ENCODE measurements around the gene OCRL.
"Not testable (repeated sequence)": the region's sequence is repeated elsewhere in the genome, so short reads cannot be mapped to it uniquely, and the experiment has no call there.

The OCRL gene

GRCh38 chrX:129530410-129530809, 9.6 kb upstream of the OCRL start:
- DNase-seq = no peak
- intact Hi-C loops (cut with DNase I) = no loop called here

GRCh38 chrX:129531132-129531531, 8.9 kb upstream of the OCRL start:
- intact Hi-C loops (cut with DNase I) = no loop called here

DNA sequence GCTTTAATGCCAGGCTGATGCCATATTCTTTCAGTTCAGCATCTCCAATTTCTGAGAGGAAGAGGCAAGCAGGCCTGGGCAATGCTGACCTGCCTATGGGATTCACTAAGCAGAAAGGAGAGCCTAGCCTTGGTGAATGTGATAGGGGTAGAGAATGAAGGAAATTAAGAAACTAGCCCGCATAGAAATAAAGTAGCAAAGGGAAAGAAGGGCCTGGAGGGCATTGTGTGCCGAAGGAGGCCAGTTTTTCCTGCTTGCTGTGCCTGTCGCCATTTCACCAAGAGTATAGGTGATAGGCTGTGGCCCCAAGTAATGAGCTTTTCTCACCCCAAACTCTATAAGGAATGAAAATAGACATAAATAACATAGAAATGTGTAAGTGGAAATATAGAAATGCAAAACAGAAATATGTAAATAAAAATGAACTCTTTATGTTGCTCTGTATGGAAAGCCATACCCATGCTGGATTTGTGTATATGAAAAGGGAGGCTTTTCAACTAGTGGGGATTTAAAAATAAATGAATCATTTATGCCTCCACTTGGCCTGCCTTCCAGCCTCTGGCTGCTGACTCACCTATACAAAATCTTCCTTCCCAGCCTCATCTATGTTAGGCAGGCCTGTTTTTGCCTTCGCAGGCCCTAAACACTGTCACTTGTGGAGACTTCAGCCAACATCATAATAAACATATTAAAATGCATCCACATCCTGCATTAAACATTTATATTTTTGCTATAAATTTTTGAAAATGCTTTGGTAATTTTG, 5.1 kb upstream of the OCRL start:
- no peak for DNase-seq
- intact Hi-C loops (cut with DNase I) = no loop called here

More at GRCh38 chrX:129531132-129531531, 8.9 kb upstream of the OCRL start:
- no peak for DNase-seq

DNA sequence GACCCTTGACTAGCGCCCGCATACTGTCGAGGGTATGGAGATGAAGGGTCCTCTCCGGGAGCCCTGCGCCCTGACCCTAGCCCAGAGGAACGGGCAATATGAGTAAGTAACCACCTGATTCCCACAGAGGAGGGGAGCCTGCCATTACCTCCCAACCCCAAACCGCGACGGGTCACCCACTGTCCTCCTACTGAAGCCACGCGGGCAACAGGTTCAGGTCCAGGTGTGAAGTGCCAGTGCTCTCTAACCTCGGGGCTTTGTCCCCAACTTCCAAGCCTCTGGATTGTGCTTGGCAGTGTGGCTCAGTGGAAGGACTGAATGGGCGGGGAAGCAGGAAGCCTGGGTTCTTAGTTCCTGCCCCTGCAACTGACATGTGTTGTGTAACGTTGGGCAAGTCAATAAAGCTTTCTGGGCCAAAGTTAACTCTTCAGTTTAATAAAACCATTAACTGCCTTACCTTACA, 694 bp downstream of the OCRL start:
- intact Hi-C loops (cut with DNase I) = no loop called here
- peak in 16 of 42 donors; percentile 2 to 42 (median 14) for DNase-seq

DNA sequence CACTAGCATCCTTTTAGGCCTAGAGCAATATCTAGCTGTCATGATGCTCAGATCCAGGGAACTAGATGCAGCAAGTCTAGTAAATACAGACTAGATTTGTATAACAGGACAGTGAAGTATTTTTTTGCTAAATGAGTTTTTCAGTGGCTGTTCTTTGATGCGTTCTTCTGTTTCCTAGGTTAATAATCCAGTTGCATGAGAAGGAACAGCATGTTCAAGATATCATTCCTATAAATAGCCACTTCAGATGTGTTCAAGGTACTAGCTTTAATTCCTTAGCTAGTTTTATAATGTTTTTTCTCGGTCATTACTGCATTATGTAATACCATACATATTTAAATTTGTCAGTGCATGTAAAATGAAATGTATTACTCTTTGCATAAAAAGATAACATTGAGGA, 4.7 kb downstream of the OCRL start:
- DNase-seq = no peak
- intact Hi-C loops (cut with DNase I) = no loop called here

DNA sequence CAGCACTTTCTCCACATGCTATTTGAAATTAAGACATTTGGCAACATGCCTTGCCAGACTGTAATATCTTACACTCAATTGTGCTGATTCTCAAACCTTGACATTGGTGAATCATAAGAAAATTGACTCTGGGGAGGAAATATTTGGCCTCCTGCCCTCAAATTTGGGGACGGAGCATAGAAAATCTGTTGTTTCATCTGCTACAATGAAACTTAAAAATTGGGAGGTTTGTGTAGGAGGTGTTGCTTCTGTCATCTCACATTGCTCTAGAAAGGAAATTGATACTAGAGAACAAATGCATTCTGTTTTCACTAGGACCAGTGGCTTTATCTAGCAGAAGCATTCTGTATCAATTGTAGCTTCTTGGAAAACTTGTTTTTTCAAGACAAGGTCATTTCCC, 5.3 kb downstream of the OCRL start:
- DNase-seq = no peak
- intact Hi-C loops (cut with DNase I) = no loop called here

- DNase-seq = no peak
- intact Hi-C loops (cut with DNase I) = no loop called here
Measured at GRCh38 chrX:129549124-129549523, 9.1 kb downstream of the OCRL start.

GRCh38 chrX:129553619-129554288, 13.7 kb downstream of the OCRL start:
- intact Hi-C loops (cut with DNase I) = no loop called here
- no peak for DNase-seq

- DNase-seq; intact Hi-C loops (cut with DNase I): not testable (repeated sequence)
Measured at GRCh38 chrX:129554816-129555215, 14.8 kb downstream of the OCRL start.

DNA sequence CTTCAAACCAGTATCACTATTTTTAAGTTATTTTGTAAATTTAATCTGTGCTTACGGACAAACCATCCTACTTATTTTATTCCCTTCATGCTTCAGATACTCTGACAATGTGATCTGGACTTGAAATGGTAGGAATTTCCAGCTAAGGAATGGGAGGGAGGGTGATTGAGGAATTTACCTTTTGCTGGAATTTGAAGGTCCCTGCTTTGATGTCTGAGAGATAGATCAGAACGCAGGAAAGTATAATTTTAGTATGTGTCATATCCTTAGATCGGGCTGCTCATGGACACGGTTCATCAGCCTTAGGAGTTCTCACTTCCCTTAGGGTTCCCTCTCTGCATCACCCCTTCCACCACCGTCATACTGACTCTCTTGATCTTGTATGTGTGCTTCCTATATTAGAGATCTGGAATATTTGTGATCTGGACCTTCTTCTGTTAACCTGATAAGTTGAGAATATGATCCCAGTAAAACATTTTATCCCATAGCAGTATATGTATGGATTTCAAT, 16.8 kb downstream of the OCRL start:
- no peak for DNase-seq
- intact Hi-C loops (cut with DNase I) = no loop called here

DNA sequence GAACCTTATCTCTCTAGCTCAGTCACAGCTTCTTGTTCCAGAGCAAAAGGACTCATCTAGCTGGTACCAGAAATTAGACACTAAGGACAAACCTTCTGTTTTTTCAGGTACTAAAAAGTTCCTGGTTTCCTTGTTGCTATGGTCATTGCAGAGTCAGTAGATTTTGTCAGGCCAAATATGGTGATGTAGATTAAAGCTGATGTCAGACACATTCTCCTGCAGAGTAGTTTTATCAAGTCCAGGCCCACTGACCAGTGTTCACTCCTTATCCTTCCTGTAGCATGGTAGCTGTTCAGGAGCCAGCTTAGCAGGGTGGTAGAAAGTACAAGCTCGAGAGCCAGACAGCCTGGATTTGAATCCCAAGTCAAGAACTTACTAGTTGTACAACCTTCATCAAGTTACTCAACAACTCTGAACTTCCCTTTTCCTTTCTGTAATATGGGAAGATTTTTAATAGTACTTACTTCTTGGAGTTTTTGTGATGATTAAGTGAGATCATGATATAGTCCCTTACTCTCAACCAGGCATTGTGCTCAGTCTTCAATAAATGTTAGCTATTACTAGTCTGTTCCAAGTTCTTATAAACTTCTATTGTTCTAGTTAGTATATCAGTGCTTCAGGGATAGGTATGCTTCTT, 17.9 kb downstream of the OCRL start:
- intact Hi-C loops (cut with DNase I) = no loop called here

GRCh38 chrX:129559783-129560182, 19.7 kb downstream of the OCRL start:
- DNase-seq = no peak
- intact Hi-C loops (cut with DNase I) = no loop called here

More for the DNA sequence above, 17.9 kb downstream of the OCRL start:
- no peak for DNase-seq

DNA sequence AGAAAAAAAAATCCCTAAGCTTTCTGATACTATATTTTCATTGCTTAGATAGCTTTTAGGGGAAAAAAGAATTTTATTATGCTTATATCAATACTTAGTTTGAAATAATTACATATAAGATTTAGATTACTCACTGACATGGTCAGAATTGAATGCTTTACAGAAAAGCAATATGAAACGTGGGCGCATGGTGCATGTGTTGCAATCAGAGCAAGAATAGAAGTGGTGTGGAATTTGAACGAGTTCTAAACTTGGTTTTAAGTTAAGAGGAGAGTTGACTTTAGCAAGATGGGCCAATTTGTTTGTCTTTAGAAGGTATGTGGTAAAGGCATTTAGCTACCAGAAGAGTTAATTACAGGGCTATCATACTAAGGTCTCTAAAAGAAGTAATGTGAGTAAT, 21.4 kb downstream of the OCRL start:
- intact Hi-C loops (cut with DNase I) = no loop called here
- DNase-seq = no peak

- intact Hi-C loops (cut with DNase I); DNase-seq: not testable (repeated sequence)
Measured at GRCh38 chrX:129564345-129564744, 24.3 kb downstream of the OCRL start.

DNA sequence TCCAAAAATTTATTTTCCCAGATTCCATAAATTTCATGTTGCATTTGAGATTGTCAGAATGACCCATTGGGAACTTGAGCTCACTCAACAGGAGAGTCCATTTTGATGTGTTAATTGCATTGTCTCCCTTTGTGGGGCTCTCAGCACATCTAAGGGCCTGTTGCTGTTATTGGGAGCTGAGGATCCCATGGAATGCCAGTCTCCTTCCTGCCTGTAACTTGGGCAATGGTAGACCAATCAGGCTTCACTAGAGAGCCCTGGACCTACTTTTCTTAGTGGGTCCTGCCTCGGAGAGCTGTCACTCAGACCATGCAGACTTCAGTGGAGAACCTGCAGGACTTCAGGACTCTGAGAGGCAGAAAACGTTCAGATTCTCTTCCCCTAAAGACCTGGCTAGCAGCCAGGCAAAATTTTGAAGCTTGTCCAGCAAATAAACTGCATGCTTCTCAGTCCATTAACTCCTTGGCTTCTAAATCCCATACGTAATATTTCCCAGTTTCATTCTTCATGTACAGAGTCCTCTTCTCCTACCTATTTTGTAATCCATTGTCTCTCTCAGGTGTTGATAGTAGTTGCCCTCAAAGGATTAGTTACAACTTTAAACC, 25.1 kb downstream of the OCRL start:
- intact Hi-C loops (cut with DNase I) = no loop called here

DNA sequence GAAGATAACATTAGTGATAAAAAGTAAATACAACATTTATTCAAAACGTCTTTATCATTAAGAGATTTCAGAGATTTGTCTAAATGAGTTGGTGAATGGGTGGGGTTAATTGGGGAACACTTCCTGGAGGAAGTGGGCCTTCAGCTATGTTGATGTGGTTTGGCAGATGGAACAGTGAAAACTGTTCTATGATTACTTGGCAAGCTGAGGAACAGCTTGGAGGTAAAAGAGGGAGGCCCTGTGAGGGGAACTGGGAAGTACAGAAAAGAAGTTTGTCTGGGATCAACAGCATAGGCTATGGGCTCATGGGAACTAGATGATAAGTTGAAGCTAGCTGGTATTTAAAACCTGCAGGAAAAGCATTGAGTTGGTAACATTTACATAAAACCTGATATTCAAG, 26.0 kb downstream of the OCRL start:
- intact Hi-C loops (cut with DNase I) = no loop called here
- no peak for DNase-seq

More for the DNA sequence above, 25.1 kb downstream of the OCRL start:
- peak in 1 of 42 donors; percentile 3 for DNase-seq

GRCh38 chrX:129568349-129568748, 28.3 kb downstream of the OCRL start:
- no peak for DNase-seq
- intact Hi-C loops (cut with DNase I) = no loop called here

- intact Hi-C loops (cut with DNase I) = no loop called here
Measured at GRCh38 chrX:129572422-129572821, 32.4 kb downstream of the OCRL start.

GRCh38 chrX:129573652-129574051, 33.6 kb downstream of the OCRL start:
- intact Hi-C loops (cut with DNase I); DNase-seq: not testable (repeated sequence)

More at GRCh38 chrX:129572422-129572821, 32.4 kb downstream of the OCRL start:
- no peak for DNase-seq

All from head of caudate nucleus (tissue), 42 donors.